Lower leg skin (tissue), 4 donors: ENCODE results near the gene HOXA13. TPM values are rescaled to one million over a fixed set of nuclear protein-coding genes. Genes with fewer than 3 reads are reported as not detected.

Experiments used
- DNase-seq, 2 donors: peaks; one replicate each; pipeline ENCODE4 v3.0.0-alpha.2; 2019; ENCODE audit warnings: low spot score in 2 of 2
- H3K4me3 ChIP-seq: fragments of 200-600 bp; sonication (generic); 2 replicates; pipeline ENCODE4 v1.5.1; 2017; ENCODE audit warnings: mild to moderate bottlenecking, low read depth; ENCODE audit not compliant: poor library complexity, severe bottlenecking
- CTCF ChIP-seq, 3 donors: fragments of 450-650 bp; IDR thresholded peaks; one replicate each; pipeline ENCODE4 v1.5.1; 2016; ENCODE audit warnings: antibody characterized with exemption in 3 of 3, mild to moderate bottlenecking in 3 of 3, moderate library complexity in 2 of 3
- POLR2A ChIP-seq, 2 donors: fragments of 450-650 bp; IDR thresholded peaks; one replicate each; pipeline ENCODE4 v1.6.1; 2016 to 2017; ENCODE audit warnings: antibody characterized with exemption in 2 of 2, mild to moderate bottlenecking in 1 of 2, moderate library complexity in 1 of 2
- WGBS, 2 donors: methylation state at CpG; one replicate each; pipeline ENCODE4 v1.1.5; 2018; 5-methylcytosine and 5-hydroxymethylcytosine counted together
- intact Hi-C: fragments of 100-400 bp; cut with DNase I; formaldehyde crosslinking; loops from one replicate; pipeline ENCODE4 v1.15.0; 2023; ENCODE audit warnings: low total_unique reads
- total RNA-seq, 4 donors: library from RNA; depleted of rRNA; stranded (reverse); fragments of >200 nt; gene quantifications; one replicate each; pipeline ENCODE4 v1.1.0, GENCODE V29; 2016

The HOXA13 gene
- total RNA-seq, 4 donors from 2014 or later = 0.11 to 0.54 (median 0.27) TPM

GRCh38 chr7:27171325-27171636, 28.6 kb downstream of the HOXA13 start:
- peak in 1 of 2 donors; percentile 88 for DNase-seq
- intact Hi-C loops = no loop called here
- H3K4me3 ChIP-seq = no peak overlapping the region

DNA sequence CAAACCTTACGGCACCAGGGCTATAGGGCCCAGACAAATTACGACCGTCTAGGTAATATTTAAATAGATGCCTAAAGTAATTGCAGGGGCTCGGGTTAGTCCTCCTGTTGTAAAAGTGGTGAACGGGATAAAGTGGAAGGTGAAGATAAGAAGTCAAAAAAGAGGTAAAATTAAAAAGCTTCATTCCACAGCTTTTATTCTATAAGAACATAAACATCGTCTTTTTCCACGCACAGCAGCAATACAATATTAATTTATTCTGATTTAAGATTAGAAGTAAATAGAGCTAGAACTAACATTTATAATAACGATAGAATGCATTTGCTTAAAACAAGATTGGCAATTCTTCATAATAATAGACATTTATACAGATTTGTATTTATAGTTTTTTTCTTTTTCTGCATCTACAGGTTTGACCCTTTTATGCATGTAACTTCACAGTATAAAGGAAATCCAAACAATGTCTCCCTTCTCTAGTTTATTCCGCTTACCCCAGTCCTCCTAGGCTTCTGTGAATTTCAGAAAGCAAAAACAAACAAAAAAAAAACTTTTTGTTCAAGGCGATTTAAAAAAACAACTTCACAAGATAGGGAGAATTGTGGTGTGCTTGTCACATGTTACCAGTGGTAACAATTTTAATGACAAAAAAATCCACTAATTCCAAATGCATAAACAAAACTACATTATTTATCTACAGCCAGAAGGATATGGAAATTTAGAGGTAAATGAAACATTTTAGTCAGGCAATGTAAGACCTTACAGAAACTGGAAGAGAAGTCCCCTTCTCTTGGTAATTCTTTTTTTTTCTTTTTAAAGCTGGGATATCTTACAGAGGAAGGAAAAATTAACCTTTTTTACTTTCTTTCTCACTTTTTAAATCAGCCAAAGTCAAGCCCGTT, 29.2 kb downstream of the HOXA13 start:
- 23 to 31% methylated on average over 11 of the region's 11 CpGs for WGBS, 2 donors
- DNase-seq = no peak
- intact Hi-C loops = no loop called here
- TF ChIP-seq CTCF (IDR thresholded peaks at IDR 0.05) = no peak
- TF ChIP-seq POLR2A (IDR thresholded peaks at IDR 0.05) = no peak
- H3K4me3 ChIP-seq = no peak overlapping the region

More at GRCh38 chr7:27171325-27171636, 28.6 kb downstream of the HOXA13 start:
- TF ChIP-seq POLR2A (IDR thresholded peaks at IDR 0.05) = no peak
- WGBS, 2 donors = 14 to 16% methylated on average over 8 of the region's 8 CpGs

GRCh38 chr7:27169658-27170425, 30.0 kb downstream of the HOXA13 start:
- H3K4me3 ChIP-seq = peak overlapping the region; percentile 27
- intact Hi-C loops = loop anchor here (5.0 to 10.0 kb wide), 2 partner anchors 965 to 1313 kb away; partner anchors contain the start of genes CBX3 and HNRNPA2B1
- DNase-seq = peak in 1 of 2 donors; percentile 88
- 1 to 6% methylated on average over 27 to 33 of the region's 46 CpGs for WGBS, 2 donors
- TF ChIP-seq CTCF (IDR thresholded peaks at IDR 0.05) (no peak), POLR2A (IDR thresholded peaks at IDR 0.05) (no peak)

GRCh38 chr7:27168265-27168947, 31.5 kb downstream of the HOXA13 start:
- intact Hi-C loops = loop anchor here (5.0 to 10.0 kb wide), 2 partner anchors 964 to 1311 kb away; partner anchors contain the start of genes CBX3 and HNRNPA2B1
- DNase-seq = peak in 1 of 2 donors; percentile 93
- no peak overlapping the region for H3K4me3 ChIP-seq
- WGBS, 2 donors = 9 to 14% methylated on average over 9 to 24 of the region's 25 CpGs
- no peak for TF ChIP-seq POLR2A (IDR thresholded peaks at IDR 0.05)
- no peak for TF ChIP-seq CTCF (IDR thresholded peaks at IDR 0.05)

DNA sequence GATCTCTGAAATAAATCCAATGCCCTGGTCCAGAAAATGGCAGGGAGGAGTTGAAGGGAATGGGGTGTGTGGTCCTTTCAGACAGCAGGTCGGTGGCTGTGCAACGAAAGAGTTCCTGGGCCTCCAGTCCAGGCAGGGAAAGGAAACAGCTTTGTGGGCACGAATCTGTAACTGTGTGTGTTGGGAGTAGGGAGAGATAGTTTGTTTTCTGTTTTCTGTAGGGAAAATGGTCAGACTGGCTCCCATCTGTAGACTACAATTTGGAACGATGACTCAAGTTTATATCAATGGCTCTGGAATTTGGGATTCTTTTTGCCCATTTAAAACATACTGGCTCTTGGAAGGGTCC, 32.0 kb downstream of the HOXA13 start:
- intact Hi-C loops = loop anchor here (5.0 to 10.0 kb wide), 2 partner anchors 963 to 1311 kb away; partner anchors contain the start of genes CBX3 and HNRNPA2B1
- WGBS, 2 donors = 20 to 21% methylated on average over 4 of the region's 4 CpGs
- no peak overlapping the region for H3K4me3 ChIP-seq
- no peak for DNase-seq
- no peak for TF ChIP-seq POLR2A (IDR thresholded peaks at IDR 0.05)
- no peak for TF ChIP-seq CTCF (IDR thresholded peaks at IDR 0.05)
